GM12864 (cell line): ENCODE data around the gene RIOK1.
"Not testable (repeated sequence)": the region's sequence is repeated elsewhere in the genome, so short reads cannot be mapped to it uniquely, and the experiment has no call there.

Source experiments
- DNase-seq: peaks from one replicate; pipeline ENCODE4 v3.0.0-alpha.2; 2011; ENCODE audit warnings: low read depth
- H3K4me3 ChIP-seq: 2 replicates; pipeline ENCODE4 v1.5.1; 2011; ENCODE audit warnings: mild to moderate bottlenecking, low read depth, low read length, control low read depth
- CTCF ChIP-seq: IDR thresholded peaks from 2 replicates; pipeline ENCODE4 v1.5.1; 2011; ENCODE audit warnings: low read depth, mild to moderate bottlenecking, moderate library complexity, low read length, control low read depth, inconsistent platforms; ENCODE audit errors: missing control alignments

RIOK1 gene

GRCh38 chr6:7389451-7390225, at the start of gene RIOK1, which contains the start of gene CAGE1:
TSS of gene RIOK1 (plus strand) at chr6:7389808. CDS start at chr6:7390003, 195 bp downstream.
TSS of gene CAGE1 (minus strand) at chr6:7389742. CDS start at chr6:7387173, 2,569 bp downstream.
- no peak for TF ChIP-seq CTCF
- DNase-seq, result peak; percentile 87

GRCh38 chr6:7341271-7341670, 48.3 kb upstream of the RIOK1 start:
- TF ChIP-seq CTCF, result no peak
- H3K4me3 ChIP-seq, result no peak overlapping the region
- no peak for DNase-seq

More at GRCh38 chr6:7389451-7390225, at the start of gene RIOK1, which contains the start of gene CAGE1:
- H3K4me3 ChIP-seq, result peak within 1 kb of the TSS; percentile 94

GRCh38 chr6:7341989-7342742, 47.4 kb upstream of the RIOK1 start:
- H3K4me3 ChIP-seq, result no peak overlapping the region
- TF ChIP-seq CTCF, result no peak
- no peak for DNase-seq

- no peak for DNase-seq
- H3K4me3 ChIP-seq, result no peak overlapping the region
- no peak for TF ChIP-seq CTCF
Observed at GRCh38 chr6:7343546-7344475, 45.8 kb upstream of the RIOK1 start.

GRCh38 chr6:7344773-7345450, 44.7 kb upstream of the RIOK1 start:
- not testable (repeated sequence) for DNase-seq, H3K4me3 ChIP-seq

GRCh38 chr6:7347551-7347997, 42.0 kb upstream of the RIOK1 start:
- not testable (repeated sequence) for DNase-seq, H3K4me3 ChIP-seq

GRCh38 chr6:7350591-7350990, 39.0 kb upstream of the RIOK1 start:
- not testable (repeated sequence) for H3K4me3 ChIP-seq, DNase-seq

GRCh38 chr6:7351916-7352315, 37.7 kb upstream of the RIOK1 start:
- not testable (repeated sequence) for H3K4me3 ChIP-seq, DNase-seq
